Inferior parietal cortex (tissue), 1 donor: ENCODE results near the gene MTUS2.
A peak's percentile ranks its signal among the peaks of the same experiment; 100 is the strongest.

Experiments used
- DNase-seq: peaks from one replicate; pipeline ENCODE4 v3.0.0-alpha.2; 2016; ENCODE audit errors: extremely low spot score

The MTUS2 gene

GRCh38 chr13:29106651-29107050 is 286.5 kb downstream of the MTUS2 start:
- DNase-seq = no peak

DNA sequence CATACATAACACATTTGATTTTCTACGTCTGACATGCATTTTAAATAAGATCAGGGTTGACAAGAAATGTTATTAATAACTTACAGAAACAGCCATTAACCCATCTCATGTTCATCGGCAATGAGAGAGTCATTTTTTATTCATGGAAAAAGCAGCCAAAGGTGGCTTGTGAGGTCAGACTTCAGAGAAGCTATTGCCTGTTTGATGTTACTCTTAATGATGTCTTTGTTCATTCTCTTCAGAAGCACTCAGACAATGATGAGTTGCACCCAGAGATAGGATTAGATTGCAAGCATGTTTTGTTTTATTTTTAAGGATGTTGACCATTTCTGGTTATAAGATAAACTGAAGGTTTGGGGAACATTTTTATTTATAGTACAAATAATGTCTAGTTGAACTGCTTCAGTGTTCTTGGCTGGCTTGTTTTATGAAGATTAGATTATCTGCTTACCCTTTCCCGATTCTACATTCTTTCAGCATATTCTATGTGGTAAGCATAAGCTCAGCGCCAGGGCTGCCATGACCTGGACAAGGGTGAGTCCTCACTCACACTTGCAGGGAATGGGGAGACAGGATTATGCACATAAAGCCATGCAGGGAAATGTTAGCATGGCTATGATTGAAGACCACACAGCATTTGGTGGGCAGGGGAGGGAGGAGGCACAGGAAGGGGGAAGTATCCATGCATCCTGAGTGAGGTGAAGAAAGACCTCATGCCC is 288.1 kb downstream of the MTUS2 start:
- DNase-seq = no peak

DNA sequence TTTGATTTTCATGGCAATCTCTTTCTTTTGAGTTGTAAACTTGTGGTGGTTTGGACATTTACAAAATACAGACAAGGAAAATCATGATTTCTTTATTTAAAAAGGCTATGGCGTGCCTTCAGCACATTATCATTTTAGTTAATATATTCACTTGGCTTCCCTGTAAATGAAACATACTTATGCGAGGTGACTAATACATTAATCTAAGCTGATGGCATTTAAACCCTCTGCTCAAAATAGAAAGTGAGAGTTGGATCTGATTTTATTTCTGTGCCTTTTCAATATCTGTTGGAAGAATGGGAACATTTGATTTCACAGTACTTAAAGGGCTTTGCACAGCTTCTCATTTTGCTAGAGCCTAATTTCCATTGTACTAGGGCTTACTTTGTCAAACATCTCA is 289.8 kb downstream of the MTUS2 start:
- DNase-seq = no peak

DNA sequence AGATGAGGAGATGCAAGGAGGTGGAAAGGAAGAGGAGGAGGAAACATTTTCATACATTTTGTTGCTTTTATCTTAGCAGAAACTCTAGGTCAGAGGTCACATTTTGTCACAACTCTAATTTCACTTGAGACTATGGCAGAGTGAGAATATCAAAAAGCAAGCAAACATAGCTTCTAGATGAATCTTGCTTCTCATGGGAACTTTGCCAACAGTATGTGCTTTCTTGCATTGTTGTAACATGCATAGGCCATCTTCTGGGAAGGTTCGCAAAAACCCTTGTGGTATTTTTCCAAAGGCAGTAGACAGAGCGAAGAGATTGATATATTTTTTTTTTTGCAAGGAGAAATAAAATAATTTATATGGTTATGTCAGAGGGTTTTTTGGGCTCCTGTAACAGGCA is 291.3 kb downstream of the MTUS2 start:
- DNase-seq = no peak

DNA sequence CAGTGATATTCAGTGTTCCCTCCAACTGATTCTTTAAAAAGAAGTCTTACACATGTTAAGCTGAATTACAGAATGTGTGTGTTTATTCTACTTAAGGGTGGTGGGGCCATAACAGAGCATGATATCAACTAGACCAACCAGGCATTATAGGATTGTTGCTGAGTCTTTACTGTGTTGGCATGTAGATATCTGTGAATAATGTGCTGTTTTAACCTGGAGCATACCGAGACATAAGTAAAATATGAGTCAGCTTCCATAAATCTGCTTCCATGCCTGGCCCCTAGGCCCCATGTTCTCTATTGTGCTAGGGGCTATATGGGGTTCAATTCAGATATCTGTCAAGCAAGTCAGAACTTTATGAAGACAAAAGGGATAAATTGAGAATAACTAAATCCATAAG is 295.7 kb downstream of the MTUS2 start:
- DNase-seq = no peak

GRCh38 chr13:29117663-29118062 is 297.5 kb downstream of the MTUS2 start:
- DNase-seq = no peak

GRCh38 chr13:29118471-29118870 is 298.3 kb downstream of the MTUS2 start:
- DNase-seq = no peak

DNA sequence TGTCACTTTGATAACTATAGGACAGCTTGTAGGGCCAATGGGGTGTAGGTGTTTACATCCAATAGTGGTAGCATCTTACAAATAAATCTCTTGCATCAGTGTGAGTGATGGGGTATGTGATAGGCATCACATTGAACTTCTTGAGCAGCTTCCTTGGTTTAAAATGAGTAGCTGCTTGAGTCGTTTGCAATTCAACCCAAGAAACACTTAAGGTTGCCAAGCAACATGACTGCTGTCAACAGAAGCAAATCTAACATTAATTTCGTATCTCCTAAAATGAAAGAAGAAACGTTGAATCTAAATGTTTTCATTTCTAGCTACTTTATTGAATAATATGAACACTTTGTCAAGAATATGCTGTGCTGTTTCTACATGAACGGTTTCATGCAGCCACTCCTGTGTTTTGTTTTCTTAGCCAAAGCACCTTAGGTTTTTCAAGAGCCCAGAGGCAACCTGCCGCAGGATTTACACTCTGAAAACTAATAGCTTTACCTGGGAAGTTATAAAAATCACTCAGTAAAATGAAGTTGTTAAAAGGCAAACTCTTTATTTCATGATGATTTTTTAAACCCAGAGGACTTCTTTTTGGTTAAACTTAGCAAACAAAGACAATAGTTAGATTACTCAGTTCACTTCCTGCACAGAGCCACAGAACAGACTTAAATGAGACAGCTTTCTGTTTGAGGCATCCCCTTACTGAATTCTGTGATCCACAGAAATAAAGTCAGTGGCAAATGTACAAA is 305.2 kb downstream of the MTUS2 start:
- no peak for DNase-seq

DNA sequence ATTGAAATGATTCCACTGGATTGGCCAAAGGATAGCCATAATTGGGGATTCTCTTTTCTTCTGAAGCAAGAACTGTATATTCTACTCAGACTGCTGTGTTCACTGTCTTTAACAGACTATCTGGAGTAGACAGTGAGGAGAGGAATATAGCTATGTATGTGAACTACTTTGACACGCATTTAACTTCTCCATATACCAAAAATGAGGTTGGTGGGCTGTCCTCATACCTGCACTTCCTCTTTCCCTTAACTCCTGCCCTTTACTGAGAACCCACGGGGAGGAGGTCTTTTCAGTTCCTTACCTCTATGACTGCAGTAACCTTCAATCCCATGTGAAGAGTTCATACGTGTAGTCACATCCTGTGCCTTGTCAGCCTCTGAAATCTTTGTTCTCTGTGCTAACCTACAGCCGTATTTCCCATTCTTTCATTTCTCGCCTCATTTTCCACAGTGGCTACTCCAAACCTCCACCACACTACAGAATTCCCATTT is 305.8 kb downstream of the MTUS2 start:
- DNase-seq = no peak

- no peak for DNase-seq
Observed at GRCh38 chr13:29129616-29130015, 309.5 kb downstream of the MTUS2 start.

GRCh38 chr13:29131159-29131558 is 311.0 kb downstream of the MTUS2 start:
- no peak for DNase-seq

DNA sequence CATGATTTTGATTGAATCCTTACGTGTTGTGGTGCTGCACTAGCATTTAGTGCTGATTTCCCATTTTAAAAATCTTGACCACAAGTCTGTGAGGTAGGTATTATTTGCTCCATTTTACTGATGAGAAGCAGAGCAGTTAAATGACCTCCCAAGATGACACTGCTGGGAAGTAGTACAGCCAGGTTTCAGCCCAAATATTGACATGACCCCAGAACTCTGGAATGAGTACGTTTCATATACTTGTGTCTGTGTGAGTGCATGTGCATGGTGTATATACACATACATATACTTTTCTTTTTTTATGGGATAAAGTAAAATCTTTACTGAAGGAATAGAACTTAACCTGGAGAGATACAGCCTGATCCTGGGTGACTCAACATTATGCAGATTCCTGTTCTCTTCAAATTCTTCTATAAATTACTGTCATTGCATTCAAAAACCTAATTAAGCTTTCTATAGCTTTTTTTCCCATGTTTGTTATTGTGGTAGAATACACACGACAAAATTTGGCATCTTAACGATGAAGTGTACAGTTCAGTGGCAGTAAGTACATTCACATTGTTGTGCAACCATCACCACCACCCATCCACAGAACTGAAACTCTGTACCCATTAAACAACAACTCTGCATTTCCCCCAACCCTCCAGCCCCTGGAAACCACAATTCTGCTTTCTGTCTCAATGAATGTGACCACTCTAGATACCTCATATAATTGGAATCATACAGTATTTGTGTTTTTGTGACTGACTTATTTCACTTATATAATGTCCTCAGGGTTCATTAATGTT is 311.9 kb downstream of the MTUS2 start:
- DNase-seq = no peak

GRCh38 chr13:29136341-29136740 is 316.2 kb downstream of the MTUS2 start:
- no peak for DNase-seq

- DNase-seq = no peak
Observed at GRCh38 chr13:29137016-29137415, 316.9 kb downstream of the MTUS2 start.

DNA sequence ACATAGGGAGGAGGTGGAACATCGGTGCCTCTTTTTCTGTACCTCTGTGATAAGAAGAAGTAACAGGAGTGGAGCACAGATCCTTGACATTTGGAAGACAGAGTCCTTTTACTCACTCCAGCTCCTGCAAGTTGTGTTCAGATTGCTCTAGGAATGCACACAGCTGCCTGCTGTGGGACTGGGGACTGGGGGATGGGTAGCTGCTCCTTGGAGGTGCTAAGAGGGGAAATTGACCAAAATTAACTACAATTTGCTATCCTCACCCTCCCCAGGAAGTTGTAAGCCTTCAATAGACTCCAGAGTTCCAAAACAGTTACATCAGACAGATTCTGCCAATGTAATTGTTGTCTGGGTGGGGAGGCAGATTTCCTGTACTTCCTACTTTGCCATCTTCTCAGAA is 317.9 kb downstream of the MTUS2 start:
- no peak for DNase-seq

- peak; percentile 15 for DNase-seq
Observed at GRCh38 chr13:29140277-29140676, 320.1 kb downstream of the MTUS2 start.

GRCh38 chr13:29143847-29144246 is 323.7 kb downstream of the MTUS2 start:
- DNase-seq = no peak

DNA sequence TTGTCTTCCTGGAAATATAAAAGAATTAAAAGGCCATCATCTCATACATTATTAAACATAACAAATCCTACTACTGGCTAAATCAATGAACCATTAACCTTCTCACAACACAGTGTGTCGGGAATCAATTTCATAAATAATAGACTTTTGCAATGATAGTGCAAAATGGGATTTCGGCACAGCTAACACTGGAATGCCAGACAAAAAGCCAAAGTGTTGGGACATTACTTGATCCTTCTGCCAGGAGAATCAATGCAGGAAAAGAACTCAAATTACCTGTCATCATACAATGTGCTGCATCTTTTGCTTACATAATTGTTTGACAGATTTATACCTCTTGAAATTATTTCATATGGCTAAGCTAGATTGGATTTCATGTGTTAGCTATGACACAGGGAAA is 334.3 kb downstream of the MTUS2 start:
- no peak for DNase-seq

GRCh38 chr13:29156136-29156535 is 336.0 kb downstream of the MTUS2 start:
- no peak for DNase-seq

- no peak for DNase-seq
Observed at GRCh38 chr13:29159871-29160270, 339.7 kb downstream of the MTUS2 start.

- no peak for DNase-seq
Observed at GRCh38 chr13:29160862-29161261, 340.7 kb downstream of the MTUS2 start.

DNA sequence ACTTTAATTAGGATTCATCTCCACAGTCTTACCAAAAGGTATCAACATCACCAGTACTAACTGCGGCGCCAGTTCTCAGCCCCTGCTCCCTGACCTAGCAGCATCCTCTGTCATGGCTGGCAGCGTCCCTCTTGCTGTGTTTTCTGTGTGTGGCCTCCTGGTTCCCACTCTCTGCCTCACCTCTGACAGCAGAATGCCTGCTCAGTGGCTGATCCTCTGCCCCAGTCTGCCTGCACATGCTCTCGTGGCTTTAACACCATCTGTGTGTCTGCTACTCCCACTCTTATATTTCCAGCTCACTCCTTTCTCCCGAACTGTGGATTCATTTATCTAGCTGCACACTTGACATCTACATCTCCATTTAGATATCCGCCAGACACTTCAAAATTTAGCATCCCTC is 341.5 kb downstream of the MTUS2 start:
- DNase-seq = no peak
